ENCODE data around the gene COX20.

COX20 gene

GRCh38 chr1:244796719-244797406, 38.6 kb upstream of the COX20 start:
- CTCF ChIA-PET: interaction anchor here (0.6 to 2.0 kb wide), 13 partner anchors 9 to 246 kb away, joined by 3 to 32 read pairs (median 3); partner anchors contain the start of gene DESI2

DNA sequence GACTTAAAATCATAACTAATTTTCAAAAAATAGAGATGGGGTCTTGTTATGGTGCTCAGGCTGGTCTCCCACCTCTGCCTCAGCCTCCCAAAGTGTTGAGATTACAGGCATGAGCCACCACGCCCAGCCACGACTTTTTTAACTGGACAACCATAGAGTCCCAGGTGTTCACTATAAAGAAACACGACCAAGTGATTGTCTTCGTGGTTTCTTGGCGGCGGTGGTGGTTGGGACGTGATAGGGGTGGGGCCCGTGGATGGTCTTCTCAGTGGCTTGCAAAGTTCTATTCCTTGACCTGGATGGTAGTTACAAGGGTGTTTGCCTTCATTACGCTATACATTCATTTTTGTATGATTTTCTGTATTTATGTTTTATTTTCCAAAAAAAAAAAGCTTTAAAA, 34.6 kb upstream of the COX20 start:
- TF ChIP-seq TARDBP (IDR thresholded peaks at IDR 0.05) (no peak), LEF1 (IDR thresholded peaks at IDR 0.05; ENCODE audit: borderline replicate concordance) (no peak), CTBP1 (IDR thresholded peaks at IDR 0.05; ENCODE audit: borderline replicate concordance) (no peak), SP1 (IDR thresholded peaks at IDR 0.05) (no peak), ELF4 (IDR thresholded peaks at IDR 0.05) (no peak), BHLHE40 (IDR thresholded peaks at IDR 0.05; ENCODE audit: borderline replicate concordance) (no peak), FOXA1 (IDR thresholded peaks at IDR 0.05) (no peak), FOXM1 (IDR thresholded peaks at IDR 0.05; ENCODE audit: borderline replicate concordance) (no peak), ARNT (IDR thresholded peaks at IDR 0.05) (no peak), HDGF (IDR thresholded peaks at IDR 0.05; ENCODE audit: borderline replicate concordance) (no peak), ZNF384 (IDR thresholded peaks at IDR 0.05) (no peak), SUZ12 (IDR thresholded peaks at IDR 0.05) (no peak), L3MBTL2 (conservative IDR thresholded peaks at IDR 0.05) (no peak), FOXK2 (IDR thresholded peaks at IDR 0.05) (no peak)
- TF ChIP-seq, protein P1, sequence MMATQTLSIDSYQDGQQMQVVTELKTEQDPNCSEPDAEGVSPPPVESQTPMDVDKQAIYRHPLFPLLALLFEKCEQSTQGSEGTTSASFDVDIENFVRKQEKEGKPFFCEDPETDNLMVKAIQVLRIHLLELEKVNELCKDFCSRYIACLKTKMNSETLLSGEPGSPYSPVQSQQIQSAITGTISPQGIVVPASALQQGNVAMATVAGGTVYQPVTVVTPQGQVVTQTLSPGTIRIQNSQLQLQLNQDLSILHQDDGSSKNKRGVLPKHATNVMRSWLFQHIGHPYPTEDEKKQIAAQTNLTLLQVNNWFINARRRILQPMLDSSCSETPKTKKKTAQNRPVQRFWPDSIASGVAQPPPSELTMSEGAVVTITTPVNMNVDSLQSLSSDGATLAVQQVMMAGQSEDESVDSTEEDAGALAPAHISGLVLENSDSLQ (IDR thresholded peaks at IDR 0.05): no peak
- POLR2A ChIA-PET: interaction anchor here (0.9 to 1.9 kb wide), 3 partner anchors 34 to 242 kb away, joined by 3 to 7 read pairs (median 3); partner anchors contain the start of gene HNRNPU
- DNase-seq (ENCODE audit: extremely low spot score): no peak
- CTCF ChIA-PET: interaction anchor here (0.9 to 2.1 kb wide), 10 partner anchors 10 to 242 kb away, joined by 3 to 17 read pairs (median 7); no protein-coding TSS in a partner anchor

More at GRCh38 chr1:244796719-244797406, 38.6 kb upstream of the COX20 start:
- TF ChIP-seq L3MBTL2 (conservative IDR thresholded peaks at IDR 0.05) (0 out of 2 replicates have a peak, but pooled peaks have one; percentile 15), FOXK2 (IDR thresholded peaks at IDR 0.05) (no peak), LEF1 (IDR thresholded peaks at IDR 0.05; ENCODE audit: borderline replicate concordance) (0 out of 2 replicates have a peak, but pooled peaks have one; percentile 19), CTBP1 (IDR thresholded peaks at IDR 0.05; ENCODE audit: borderline replicate concordance) (no peak)
- DNase-seq (ENCODE audit: extremely low spot score): peak; percentile 70
- POLR2A ChIA-PET: no interaction called here

DNA sequence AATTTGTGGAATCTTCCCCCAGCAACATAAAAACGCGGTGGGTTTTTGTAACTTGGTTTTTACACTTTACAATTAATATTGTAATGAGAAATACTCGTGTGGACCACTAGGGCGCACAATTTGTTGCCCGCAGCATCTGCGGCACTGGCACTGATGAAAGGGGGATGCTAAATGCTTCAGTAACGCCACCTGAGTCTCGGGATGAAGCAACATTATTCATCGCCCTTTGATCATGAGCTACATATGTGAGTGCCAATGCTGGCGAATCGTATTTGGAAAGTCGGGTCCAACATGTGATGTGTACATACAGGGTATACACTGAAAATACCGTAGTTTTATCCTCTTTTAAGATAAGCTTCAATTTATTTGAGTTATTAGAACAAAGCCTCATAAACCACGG, 34.2 kb upstream of the COX20 start:
- ChIA-PET POLR2A (interaction anchor here (0.9 to 1.9 kb wide), 4 partner anchors 33 to 241 kb away, joined by 3 to 7 read pairs (median 4); partner anchors contain the start of gene HNRNPU), CTCF (interaction anchor here (0.6 to 2.1 kb wide), 16 partner anchors 9 to 245 kb away, joined by 3 to 17 read pairs (median 4); no protein-coding TSS in a partner anchor)
- TF ChIP-seq, protein P1 (IDR thresholded peaks at IDR 0.05): no peak
- no peak for TF ChIP-seq TARDBP (IDR thresholded peaks at IDR 0.05)
- TF ChIP-seq FOXM1 (IDR thresholded peaks at IDR 0.05; ENCODE audit: borderline replicate concordance): no peak
- peak; percentile 74 for DNase-seq (ENCODE audit: extremely low spot score)

GRCh38 chr1:244802041-244802440, 33.4 kb upstream of the COX20 start:
- DNase-seq (ENCODE audit: extremely low spot score): no peak
- ChIA-PET CTCF (interaction anchor here (0.7 to 2.0 kb wide), 10 partner anchors 8 to 240 kb away, joined by 3 to 17 read pairs (median 5); no protein-coding TSS in a partner anchor), POLR2A (interaction anchor here (1.0 to 1.9 kb wide), 3 partner anchors 32 to 240 kb away, joined by 3 to 7 read pairs (median 4); no protein-coding TSS in a partner anchor)
- TF ChIP-seq TARDBP (IDR thresholded peaks at IDR 0.05) (no peak), L3MBTL2 (conservative IDR thresholded peaks at IDR 0.05) (no peak), ZNF384 (IDR thresholded peaks at IDR 0.05) (no peak), HDGF (IDR thresholded peaks at IDR 0.05; ENCODE audit: borderline replicate concordance) (no peak), CTBP1 (IDR thresholded peaks at IDR 0.05; ENCODE audit: borderline replicate concordance) (no peak), FOXM1 (IDR thresholded peaks at IDR 0.05; ENCODE audit: borderline replicate concordance) (no peak), NFRKB (IDR thresholded peaks at IDR 0.05) (no peak), FOXK2 (IDR thresholded peaks at IDR 0.05) (no peak), LEF1 (IDR thresholded peaks at IDR 0.05; ENCODE audit: borderline replicate concordance) (no peak)

- no peak for TF ChIP-seq SUZ12 (IDR thresholded peaks at IDR 0.05)
- TF ChIP-seq FOXK2 (IDR thresholded peaks at IDR 0.05): no peak
- no peak for TF ChIP-seq LEF1 (IDR thresholded peaks at IDR 0.05; ENCODE audit: borderline replicate concordance)
- no peak for TF ChIP-seq CTBP1 (IDR thresholded peaks at IDR 0.05; ENCODE audit: borderline replicate concordance)
- no peak for TF ChIP-seq ARNT (IDR thresholded peaks at IDR 0.05)
- no peak for TF ChIP-seq SP1 (IDR thresholded peaks at IDR 0.05)
- TF ChIP-seq TARDBP (IDR thresholded peaks at IDR 0.05): no peak
- TF ChIP-seq, protein P1 (IDR thresholded peaks at IDR 0.05): no peak
- TF ChIP-seq HDGF (IDR thresholded peaks at IDR 0.05; ENCODE audit: borderline replicate concordance): no peak
- no peak for TF ChIP-seq BHLHE40 (IDR thresholded peaks at IDR 0.05; ENCODE audit: borderline replicate concordance)
- no peak for TF ChIP-seq NFRKB (IDR thresholded peaks at IDR 0.05)
- no peak for TF ChIP-seq ZNF384 (IDR thresholded peaks at IDR 0.05)
- TF ChIP-seq FOXA1 (IDR thresholded peaks at IDR 0.05): no peak
- no peak for TF ChIP-seq ELF4 (IDR thresholded peaks at IDR 0.05)
- TF ChIP-seq L3MBTL2 (conservative IDR thresholded peaks at IDR 0.05): no peak
- no peak for TF ChIP-seq FOXM1 (IDR thresholded peaks at IDR 0.05; ENCODE audit: borderline replicate concordance)
- DNase-seq (ENCODE audit: extremely low spot score): no peak
- CTCF ChIA-PET: interaction anchor here (1.5 to 2.0 kb wide), 2 partner anchors 198 to 240 kb away, joined by 10 to 17 read pairs; no protein-coding TSS in a partner anchor
- POLR2A ChIA-PET: interaction anchor here (1.9 kb wide), 2 partner anchors 32 to 60 kb away, joined by 4 to 7 read pairs; no protein-coding TSS in a partner anchor
Observed at GRCh38 chr1:244802556-244803239, 32.8 kb upstream of the COX20 start.
